Astrocyte (in vitro differentiated cells and primary cell): ENCODE measurements around the gene PRDM11. TPM values are rescaled to one million over a fixed set of nuclear protein-coding genes. Genes with fewer than 3 reads are reported as not detected.

ENCODE experiments used
- DNase-seq: peaks from one replicate; pipeline ENCODE4 v3.0.0-alpha.2; 2010; ENCODE audit warnings: low read depth
- FAIRE-seq: peaks from 2 replicates; lab custom pipeline; 2011; peaks lifted over from hg19 to GRCh38; lab: Jason Lieb, UNC
- H2AFZ ChIP-seq: 2 replicates; pipeline ENCODE4 v1.6.0; 2012; ENCODE audit warnings: low read depth, low read length, inconsistent platforms
- H3K27ac ChIP-seq: 2 replicates; pipeline ENCODE4 v1.5.1; 2011; ENCODE audit warnings: low read depth, low read length, inconsistent platforms
- H3K27me3 ChIP-seq: 2 replicates; pipeline ENCODE4 v1.6.0; 2011; ENCODE audit warnings: low read length, inconsistent platforms; ENCODE audit not compliant: insufficient read depth
- H3K36me3 ChIP-seq: 2 replicates; pipeline ENCODE4 v1.5.1; 2011; ENCODE audit warnings: low read length, inconsistent platforms; ENCODE audit not compliant: insufficient read depth
- H3K4me1 ChIP-seq: 2 replicates; pipeline ENCODE4 v1.5.1; 2011; ENCODE audit warnings: low read length, inconsistent platforms; ENCODE audit not compliant: insufficient read depth
- H3K4me2 ChIP-seq: 2 replicates; pipeline ENCODE4 v1.6.0; 2012; ENCODE audit warnings: low read length, inconsistent platforms
- H3K4me3 ChIP-seq: 2 replicates; pipeline ENCODE4 v1.5.1; 2011; ENCODE audit warnings: low read depth, mild to moderate bottlenecking, low read length, inconsistent platforms; ENCODE audit not compliant: insufficient read depth
- H3K79me2 ChIP-seq: 2 replicates; pipeline ENCODE4 v1.6.0; 2012; ENCODE audit warnings: mild to moderate bottlenecking, low read length, inconsistent platforms; ENCODE audit not compliant: insufficient read depth
- H3K9ac ChIP-seq: 2 replicates; pipeline ENCODE4 v1.6.0; 2012; ENCODE audit warnings: mild to moderate bottlenecking, low read length, inconsistent platforms
- H3K9me3 ChIP-seq: 2 replicates; pipeline ENCODE4 v1.5.1; 2012; ENCODE audit warnings: low read depth, mild to moderate bottlenecking, low read length, inconsistent platforms; ENCODE audit not compliant: insufficient read depth
- H4K20me1 ChIP-seq: 2 replicates; pipeline ENCODE4 v1.6.0; 2012; ENCODE audit warnings: low read length, inconsistent platforms; ENCODE audit not compliant: insufficient read depth
- H3K27ac Mint-ChIP-seq: one replicate; pipeline ENCODE4 v1.8.0; 2021; ENCODE audit warnings: mild to moderate bottlenecking, mixed read lengths; ENCODE audit not compliant: unreplicated experiment
- H3K27me3 Mint-ChIP-seq: one replicate; pipeline ENCODE4 v1.8.0; 2021; ENCODE audit warnings: low read depth, mixed read lengths; ENCODE audit not compliant: unreplicated experiment
- H3K36me3 Mint-ChIP-seq: one replicate; pipeline ENCODE4 v1.8.0; 2021; ENCODE audit warnings: low read depth, mixed read lengths; ENCODE audit not compliant: unreplicated experiment
- H3K4me1 Mint-ChIP-seq: one replicate; pipeline ENCODE4 v1.8.0; 2021; ENCODE audit warnings: low read depth, mixed read lengths; ENCODE audit not compliant: unreplicated experiment
- H3K4me3 Mint-ChIP-seq: one replicate; pipeline ENCODE4 v1.8.0; 2021; ENCODE audit warnings: mild to moderate bottlenecking, moderate library complexity, mixed read lengths; ENCODE audit not compliant: unreplicated experiment
- H3K9me3 Mint-ChIP-seq: one replicate; pipeline ENCODE4 v1.8.0; 2021; ENCODE audit warnings: mild to moderate bottlenecking, mixed read lengths; ENCODE audit not compliant: unreplicated experiment
- EZH2 ChIP-seq: IDR thresholded peaks from 2 replicates; pipeline ENCODE4 v1.6.1; 2012; ENCODE audit warnings: mild to moderate bottlenecking, low read length, inconsistent platforms; ENCODE audit not compliant: insufficient read depth
- total RNA-seq: library from RNA; stranded (reverse); gene quantifications from 2 replicates; pipeline ENCODE4 v1.2.1, GENCODE V29; 2021
- TF ChIP-seq, protein P1 (sequence below): IDR thresholded peaks from 2 replicates; pipeline ENCODE4 v1.5.1; 2011; ENCODE audit warnings: low read depth, mild to moderate bottlenecking, inconsistent platforms, low read length, moderate library complexity; ENCODE audit not compliant: insufficient read depth

The PRDM11 gene
- total RNA-seq, 1 donor from 2014 or later = 9.1 TPM

DNA sequence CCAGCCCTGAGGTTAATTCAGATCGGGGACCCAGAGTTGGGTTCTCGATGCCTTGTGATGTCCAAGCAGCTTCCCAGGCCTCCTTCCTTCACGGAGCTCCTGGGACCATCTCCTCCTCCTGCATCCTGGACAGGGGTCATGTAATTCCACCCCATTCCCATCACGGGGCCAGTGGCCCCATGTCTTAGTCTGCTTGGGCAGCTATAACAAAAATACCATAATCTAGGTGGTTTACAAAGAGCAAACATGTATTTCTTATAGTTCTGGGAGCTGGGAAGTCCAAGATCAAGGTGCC lies 41.7 kb upstream of the PRDM11 start:
- H3K4me2 ChIP-seq = no peak overlapping the region
- no peak overlapping the region for H2AFZ ChIP-seq
- H3K4me3 Mint-ChIP-seq = no peak overlapping the region
- H3K4me1 ChIP-seq = peaks cover 9% of the 10 kb centered on the region
- H3K27ac Mint-ChIP-seq = no peak overlapping the region
- no peaks in the 10 kb centered on the region for H3K79me2 ChIP-seq
- H3K27ac ChIP-seq = no peak overlapping the region
- peaks cover 10% of the 10 kb centered on the region for H3K4me1 Mint-ChIP-seq
- H3K4me3 ChIP-seq = no peak overlapping the region
- peaks cover 2% of the 10 kb centered on the region for H3K9me3 Mint-ChIP-seq
- TF ChIP-seq EZH2 = no peak
- TF ChIP-seq, protein P1, sequence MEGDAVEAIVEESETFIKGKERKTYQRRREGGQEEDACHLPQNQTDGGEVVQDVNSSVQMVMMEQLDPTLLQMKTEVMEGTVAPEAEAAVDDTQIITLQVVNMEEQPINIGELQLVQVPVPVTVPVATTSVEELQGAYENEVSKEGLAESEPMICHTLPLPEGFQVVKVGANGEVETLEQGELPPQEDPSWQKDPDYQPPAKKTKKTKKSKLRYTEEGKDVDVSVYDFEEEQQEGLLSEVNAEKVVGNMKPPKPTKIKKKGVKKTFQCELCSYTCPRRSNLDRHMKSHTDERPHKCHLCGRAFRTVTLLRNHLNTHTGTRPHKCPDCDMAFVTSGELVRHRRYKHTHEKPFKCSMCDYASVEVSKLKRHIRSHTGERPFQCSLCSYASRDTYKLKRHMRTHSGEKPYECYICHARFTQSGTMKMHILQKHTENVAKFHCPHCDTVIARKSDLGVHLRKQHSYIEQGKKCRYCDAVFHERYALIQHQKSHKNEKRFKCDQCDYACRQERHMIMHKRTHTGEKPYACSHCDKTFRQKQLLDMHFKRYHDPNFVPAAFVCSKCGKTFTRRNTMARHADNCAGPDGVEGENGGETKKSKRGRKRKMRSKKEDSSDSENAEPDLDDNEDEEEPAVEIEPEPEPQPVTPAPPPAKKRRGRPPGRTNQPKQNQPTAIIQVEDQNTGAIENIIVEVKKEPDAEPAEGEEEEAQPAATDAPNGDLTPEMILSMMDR = no peak
- H3K36me3 ChIP-seq = no peaks in the 10 kb centered on the region
- no peaks in the 10 kb centered on the region for H3K36me3 Mint-ChIP-seq
- no peaks in the 10 kb centered on the region for H4K20me1 ChIP-seq
- H3K27me3 Mint-ChIP-seq = peaks cover 38% of the 10 kb centered on the region
- no peak for FAIRE-seq
- no peak for DNase-seq
- H3K27me3 ChIP-seq = peaks cover 25% of the 10 kb centered on the region
- H3K9ac ChIP-seq = no peak overlapping the region
- no peaks in the 10 kb centered on the region for H3K9me3 ChIP-seq

DNA sequence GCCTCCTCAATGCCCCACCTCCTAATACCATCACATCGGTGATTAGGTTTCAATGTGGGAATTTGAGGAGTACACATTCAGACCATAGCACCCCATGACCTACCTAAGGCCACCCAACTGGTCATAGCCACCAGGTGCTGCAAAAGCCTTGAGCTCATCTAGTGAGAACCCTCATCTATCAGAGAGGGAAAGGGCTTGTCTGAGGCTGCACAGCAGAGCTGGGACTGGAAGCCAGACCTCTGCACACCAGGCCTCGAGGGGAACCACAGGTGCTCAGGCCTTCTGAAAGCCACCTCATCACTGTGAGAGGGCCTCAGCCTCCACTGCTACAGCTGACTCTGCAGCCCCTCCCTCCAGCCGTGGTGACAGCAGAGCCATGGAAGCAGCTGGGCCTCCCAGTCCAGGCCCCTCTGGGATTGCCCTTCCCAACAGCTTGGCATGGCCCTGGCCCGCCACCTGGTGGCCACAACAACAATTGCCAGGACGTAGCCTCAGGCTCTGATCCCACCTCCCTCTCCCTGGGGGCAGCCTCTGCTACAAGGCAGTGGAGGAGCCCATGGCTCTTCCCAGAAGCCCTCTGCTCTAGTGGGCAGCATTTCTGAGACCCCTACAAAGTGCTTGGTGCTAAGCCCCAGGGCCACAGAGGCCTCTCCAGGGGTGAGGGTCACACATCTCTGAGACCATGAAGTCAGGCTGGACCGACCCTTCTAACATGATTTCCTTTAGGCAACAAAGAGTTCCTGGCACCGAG lies 41.0 kb upstream of the PRDM11 start:
- Histone ChIP-seq H2AFZ (no peak overlapping the region), H3K36me3 (no peaks in the 10 kb centered on the region), H3K4me3 (no peak overlapping the region), H3K4me2 (no peak overlapping the region), H3K9ac (no peak overlapping the region), H3K9me3 (no peaks in the 10 kb centered on the region), H4K20me1 (no peaks in the 10 kb centered on the region), H3K79me2 (no peaks in the 10 kb centered on the region), H3K27me3 (peaks cover 19% of the 10 kb centered on the region), H3K27ac (no peak overlapping the region), H3K4me1 (peaks cover 9% of the 10 kb centered on the region)
- peaks cover 41% of the 10 kb centered on the region for H3K27me3 Mint-ChIP-seq
- H3K9me3 Mint-ChIP-seq = peaks cover 2% of the 10 kb centered on the region
- FAIRE-seq (peak; percentile 13), DNase-seq (peak; percentile 38)
- H3K27ac Mint-ChIP-seq = no peak overlapping the region
- H3K4me1 Mint-ChIP-seq = peaks cover 10% of the 10 kb centered on the region
- no peaks in the 10 kb centered on the region for H3K36me3 Mint-ChIP-seq
- no peak for TF ChIP-seq EZH2
- TF ChIP-seq, protein P1 = peak; percentile 78
- H3K4me3 Mint-ChIP-seq = no peak overlapping the region

GRCh38 chr11:45105984-45106375 lies 40.5 kb upstream of the PRDM11 start:
- peaks cover 9% of the 10 kb centered on the region for H3K4me1 ChIP-seq
- Mint-ChIP-seq H3K4me3 (no peak overlapping the region), H3K27me3 (peaks cover 35% of the 10 kb centered on the region), H3K4me1 (peaks cover 10% of the 10 kb centered on the region), H3K9me3 (peaks cover 2% of the 10 kb centered on the region), H3K27ac (no peak overlapping the region), H3K36me3 (no peaks in the 10 kb centered on the region)
- FAIRE-seq = no peak
- H2AFZ ChIP-seq = no peak overlapping the region
- H3K4me2 ChIP-seq = no peak overlapping the region
- no peak overlapping the region for H3K9ac ChIP-seq
- no peaks in the 10 kb centered on the region for H3K9me3 ChIP-seq
- no peaks in the 10 kb centered on the region for H3K36me3 ChIP-seq
- peaks cover 14% of the 10 kb centered on the region for H3K27me3 ChIP-seq
- no peaks in the 10 kb centered on the region for H3K79me2 ChIP-seq
- no peak for DNase-seq
- no peak overlapping the region for H3K4me3 ChIP-seq
- H3K27ac ChIP-seq = no peak overlapping the region
- no peaks in the 10 kb centered on the region for H4K20me1 ChIP-seq
- TF ChIP-seq, protein P1 = no peak
- TF ChIP-seq EZH2 = no peak
